ENCODE measurements around the gene OLAH. TPM values are rescaled to one million over a fixed set of nuclear protein-coding genes. Genes with fewer than 3 reads are reported as not detected.
"Not testable (repeated sequence)": the region's sequence is repeated elsewhere in the genome, so short reads cannot be mapped to it uniquely, and the experiment has no call there.

The OLAH gene
- total RNA-seq (10 to 100 TPM in 1 of 2 donors, 1 to 10 TPM in 1; 6.1 to 11.1 TPM), polyA plus RNA-seq (ENCODE audit: insufficient read depth, low read depth, low replicate concordance) (50.6 TPM)
- long read RNA-seq, donor 1: 0 reads
- long read RNA-seq, donor 2: 0 reads

DNA sequence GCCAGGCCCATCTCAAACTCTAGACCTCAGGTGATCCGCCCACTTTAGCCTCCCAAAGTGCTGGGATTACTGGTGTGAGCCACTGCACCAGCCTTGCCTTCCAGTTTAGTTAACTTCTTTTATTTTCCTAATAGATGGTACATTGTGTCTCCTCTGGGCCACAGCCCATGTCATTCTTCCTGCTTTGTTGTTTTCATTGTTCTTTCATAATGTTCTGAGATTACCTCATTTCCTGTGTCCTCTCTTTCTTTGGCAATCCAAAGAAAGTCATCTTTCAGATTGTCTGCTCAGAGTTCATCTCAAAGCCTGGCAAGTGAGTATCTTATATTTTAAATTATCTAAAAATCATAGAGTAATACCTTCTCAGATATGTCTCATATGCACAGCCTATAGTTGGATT, at the start of gene OLAH:
Gene OLAH, plus strand, starts transcription at position 270 of the 400 bp plus-strand sequence. CDS start 3,346 bp downstream, outside the sequence.
- DNase-seq: no peak
- Histone ChIP-seq H3K27ac (no peak within 1 kb of the TSS), H3K4me1 (no peaks in the 10 kb centered on the region), H3K4me3 (no peak within 1 kb of the TSS), H3K9me3 (no peaks in the 10 kb centered on the region), H3K36me3 (ENCODE audit: low read depth, missing control alignments) (no peaks in the 10 kb centered on the region), H3K27me3 (no peaks in the 10 kb centered on the region)
- intact Hi-C loops (cut with DNase I; ENCODE audit: low total_unique reads): no loop called here
- WGBS, 2 donors: 100% methylated on average over 1 of the region's 1 CpG
- TF ChIP-seq, protein P1, sequence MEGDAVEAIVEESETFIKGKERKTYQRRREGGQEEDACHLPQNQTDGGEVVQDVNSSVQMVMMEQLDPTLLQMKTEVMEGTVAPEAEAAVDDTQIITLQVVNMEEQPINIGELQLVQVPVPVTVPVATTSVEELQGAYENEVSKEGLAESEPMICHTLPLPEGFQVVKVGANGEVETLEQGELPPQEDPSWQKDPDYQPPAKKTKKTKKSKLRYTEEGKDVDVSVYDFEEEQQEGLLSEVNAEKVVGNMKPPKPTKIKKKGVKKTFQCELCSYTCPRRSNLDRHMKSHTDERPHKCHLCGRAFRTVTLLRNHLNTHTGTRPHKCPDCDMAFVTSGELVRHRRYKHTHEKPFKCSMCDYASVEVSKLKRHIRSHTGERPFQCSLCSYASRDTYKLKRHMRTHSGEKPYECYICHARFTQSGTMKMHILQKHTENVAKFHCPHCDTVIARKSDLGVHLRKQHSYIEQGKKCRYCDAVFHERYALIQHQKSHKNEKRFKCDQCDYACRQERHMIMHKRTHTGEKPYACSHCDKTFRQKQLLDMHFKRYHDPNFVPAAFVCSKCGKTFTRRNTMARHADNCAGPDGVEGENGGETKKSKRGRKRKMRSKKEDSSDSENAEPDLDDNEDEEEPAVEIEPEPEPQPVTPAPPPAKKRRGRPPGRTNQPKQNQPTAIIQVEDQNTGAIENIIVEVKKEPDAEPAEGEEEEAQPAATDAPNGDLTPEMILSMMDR (IDR thresholded peaks at IDR 0.05): no peak
- TF ChIP-seq POLR2A (IDR thresholded peaks at IDR 0.05): no peak

DNA sequence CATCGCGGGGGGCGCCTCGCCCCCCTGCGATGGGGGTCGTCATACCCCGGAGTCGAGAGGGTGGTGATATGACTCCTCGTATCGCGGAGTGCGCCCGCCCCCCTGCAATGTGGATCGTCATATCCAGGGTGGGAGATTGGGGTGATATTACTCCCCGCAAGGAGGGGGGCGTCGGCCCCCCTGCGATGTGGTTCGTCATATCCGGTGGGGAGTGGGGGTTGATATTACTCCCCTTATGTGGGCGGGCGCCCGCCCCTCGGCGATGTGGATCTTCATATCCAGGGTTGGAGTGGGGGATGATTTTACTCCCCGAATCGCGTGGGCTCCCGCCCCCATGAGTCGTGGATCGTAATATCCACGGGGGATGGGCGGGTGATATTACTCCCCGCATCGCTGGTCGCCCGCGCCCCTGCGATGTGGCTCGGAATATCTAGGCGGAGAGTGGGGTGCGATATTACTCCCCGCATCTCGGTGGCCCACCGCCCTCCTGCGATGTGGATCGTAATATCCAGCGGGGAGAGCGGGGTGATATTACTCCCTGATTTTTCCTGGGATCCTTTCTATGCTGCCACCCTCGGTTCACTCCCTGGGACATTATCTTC, 47.7 kb upstream of the OLAH start:
- intact Hi-C loops (cut with DNase I; ENCODE audit: low total_unique reads): no loop called here
- no peak for DNase-seq
- no peaks in the 10 kb centered on the region for H3K36me3 ChIP-seq (ENCODE audit: low read depth, missing control alignments)
- no peaks in the 10 kb centered on the region for H3K9me3 ChIP-seq
- H3K27me3 ChIP-seq: no peaks in the 10 kb centered on the region
- peak overlapping the region; percentile 29 to 31 for H3K4me3 ChIP-seq
- WGBS, 2 donors: 72 to 73% methylated on average over 42 to 50 of the region's 50 CpGs
- no peak overlapping the region for H3K27ac ChIP-seq
- H3K4me1 ChIP-seq: no peaks in the 10 kb centered on the region
- no peak for TF ChIP-seq POLR2A (IDR thresholded peaks at IDR 0.05)
- TF ChIP-seq, protein P1 (IDR thresholded peaks at IDR 0.05): no peak

DNA sequence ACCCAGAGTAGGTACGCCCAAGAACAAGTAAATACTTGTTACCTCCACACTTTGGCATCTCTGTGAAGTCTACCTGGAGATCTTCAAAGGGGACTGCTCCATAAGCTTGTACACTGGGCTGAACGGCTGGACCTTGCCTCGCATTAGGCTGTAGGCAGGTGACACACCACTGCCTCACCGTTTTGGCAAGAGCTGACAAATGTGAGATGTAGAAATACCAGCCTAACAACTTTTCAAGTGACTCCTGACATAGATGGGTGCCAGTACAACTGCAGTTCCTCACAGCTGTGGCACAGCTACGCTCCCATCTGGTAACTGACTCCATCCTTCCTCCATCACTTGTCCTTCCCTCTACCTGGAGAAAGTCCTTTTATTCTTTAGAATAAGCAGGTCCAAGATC, 30.2 kb upstream of the OLAH start:
- H3K36me3 ChIP-seq (ENCODE audit: low read depth, missing control alignments); H3K4me1 ChIP-seq; DNase-seq; H3K27ac ChIP-seq; intact Hi-C loops (cut with DNase I; ENCODE audit: low total_unique reads); H3K9me3 ChIP-seq; H3K4me3 ChIP-seq; H3K27me3 ChIP-seq: not testable (repeated sequence)
- 81 to 82% methylated on average over 5 of the region's 5 CpGs for WGBS, 2 donors

DNA sequence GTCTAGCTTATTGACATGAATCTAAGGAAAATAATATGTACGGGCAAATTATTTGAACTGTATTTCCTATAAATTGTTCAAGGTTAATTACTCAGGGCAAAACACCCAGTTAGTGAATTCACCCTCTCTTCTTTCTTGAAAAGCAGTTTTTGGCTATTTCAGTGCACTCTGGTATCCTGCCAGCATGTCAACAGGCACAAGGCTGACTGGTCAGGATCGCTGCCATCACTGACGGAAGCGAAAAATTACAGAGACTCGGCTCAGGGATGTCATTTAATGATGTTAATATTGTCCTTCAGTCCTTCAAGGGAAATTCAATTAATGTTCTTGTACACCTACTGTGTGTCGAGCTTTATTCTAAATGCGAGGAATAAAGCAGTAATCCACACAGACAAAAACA, 28.3 kb upstream of the OLAH start:
- Histone ChIP-seq H3K9me3 (no peaks in the 10 kb centered on the region), H3K4me1 (no peaks in the 10 kb centered on the region), H3K27me3 (no peaks in the 10 kb centered on the region), H3K4me3 (no peak overlapping the region), H3K36me3 (ENCODE audit: low read depth, missing control alignments) (no peaks in the 10 kb centered on the region), H3K27ac (no peak overlapping the region)
- intact Hi-C loops (cut with DNase I; ENCODE audit: low total_unique reads): no loop called here
- DNase-seq: no peak
- no peak for TF ChIP-seq POLR2A (IDR thresholded peaks at IDR 0.05)
- TF ChIP-seq, protein P1 (IDR thresholded peaks at IDR 0.05): no peak
- 84% methylated on average over 7 of the region's 7 CpGs for WGBS, 2 donors

DNA sequence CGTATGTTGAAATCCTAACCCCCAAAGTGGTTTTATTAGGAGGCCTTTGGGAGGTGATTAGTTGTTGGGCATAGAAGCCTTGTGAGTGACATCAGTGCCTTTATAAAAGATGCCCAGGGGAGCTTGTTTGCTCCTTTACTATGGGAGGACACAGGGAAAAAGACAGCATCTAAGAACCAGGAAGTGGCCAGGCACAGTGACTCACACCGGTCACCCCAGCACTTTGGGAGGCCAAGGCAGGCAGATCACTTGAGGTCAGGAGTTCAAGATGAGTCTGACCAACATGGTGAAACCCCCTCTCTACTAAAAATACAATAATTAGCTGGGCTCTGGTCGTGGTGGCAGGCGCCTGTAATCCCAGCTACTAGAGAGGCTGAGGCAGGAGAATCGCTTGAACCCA, 22.8 kb upstream of the OLAH start:
- H3K27me3 ChIP-seq; DNase-seq; H3K4me3 ChIP-seq; H3K4me1 ChIP-seq; H3K9me3 ChIP-seq; intact Hi-C loops (cut with DNase I; ENCODE audit: low total_unique reads); H3K36me3 ChIP-seq (ENCODE audit: low read depth, missing control alignments); H3K27ac ChIP-seq: not testable (repeated sequence)
- 76 to 86% methylated on average over 2 to 5 of the region's 5 CpGs for WGBS, 2 donors

DNA sequence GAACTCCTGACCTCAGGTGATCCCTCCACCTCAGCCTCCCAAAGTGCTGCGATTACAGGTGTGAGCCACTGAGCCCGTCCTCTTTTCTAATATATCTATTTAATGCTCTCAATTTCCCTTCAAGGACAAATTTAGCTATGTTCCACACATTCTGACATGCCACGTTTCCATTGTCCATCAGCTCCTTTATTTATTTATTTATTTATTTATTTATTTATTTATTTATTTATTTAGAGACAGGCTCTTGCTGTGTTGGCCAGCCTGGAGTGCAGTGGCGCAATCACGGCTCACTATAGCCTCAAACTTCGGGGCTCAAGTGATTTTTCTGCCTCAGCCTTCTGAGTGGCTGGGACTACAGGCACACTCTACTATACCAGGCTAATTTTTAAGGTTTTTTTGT, 20.7 kb upstream of the OLAH start:
- H3K27ac ChIP-seq; H3K27me3 ChIP-seq; intact Hi-C loops (cut with DNase I; ENCODE audit: low total_unique reads); H3K4me3 ChIP-seq; H3K9me3 ChIP-seq; DNase-seq; H3K36me3 ChIP-seq (ENCODE audit: low read depth, missing control alignments): not testable (repeated sequence)
- 86 to 91% methylated on average over 6 of the region's 6 CpGs for WGBS, 2 donors
- H3K4me1 ChIP-seq: peaks cover 10% of the 10 kb centered on the region

DNA sequence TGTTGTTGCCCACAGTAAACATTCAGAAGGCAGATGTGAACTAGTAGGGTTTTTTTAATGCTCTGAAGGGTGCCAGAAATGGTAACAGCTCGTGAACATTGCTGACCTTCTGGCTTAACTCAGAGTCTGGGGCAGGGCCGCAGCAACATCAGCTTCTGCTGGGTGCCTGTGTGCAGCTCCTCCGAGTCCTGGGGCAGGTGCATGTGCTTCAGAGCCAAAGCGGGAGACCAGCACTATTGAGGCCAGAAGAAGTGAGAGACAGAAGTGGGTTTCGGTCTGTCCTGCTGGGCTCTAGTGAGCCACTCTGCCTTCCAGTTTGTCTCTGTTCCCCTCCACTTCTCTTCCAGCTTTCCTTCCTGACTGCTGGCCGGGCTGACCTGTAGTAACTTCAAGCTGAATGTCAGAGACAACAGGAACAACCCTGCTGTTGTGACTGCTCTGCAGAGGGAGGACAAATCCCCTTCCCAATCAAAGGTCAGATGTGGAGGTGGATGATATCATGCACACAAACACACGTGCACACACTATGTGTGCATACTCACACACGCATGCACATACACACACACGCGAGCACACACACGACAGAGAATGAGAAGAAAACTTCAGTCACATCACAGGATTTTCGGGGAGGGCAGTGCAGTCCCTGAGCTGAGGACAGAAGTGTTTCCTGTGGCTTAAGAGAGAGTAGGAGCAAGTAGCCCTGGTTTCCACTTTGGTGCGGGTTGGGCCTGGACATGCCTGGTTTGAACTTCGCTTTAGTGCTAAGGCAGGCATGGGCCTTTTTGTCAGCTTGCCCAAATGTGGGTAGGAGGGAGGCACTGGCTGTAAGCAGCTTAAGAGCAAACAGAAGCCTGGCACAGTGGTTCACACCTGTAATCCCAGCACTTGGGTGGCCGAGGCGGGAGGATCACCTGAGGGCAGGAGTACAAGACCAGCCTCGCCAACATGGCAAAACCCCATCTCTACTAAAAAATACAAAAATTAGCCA, 19.4 kb upstream of the OLAH start:
- H3K27me3 ChIP-seq; H3K9me3 ChIP-seq; DNase-seq; H3K27ac ChIP-seq; H3K36me3 ChIP-seq (ENCODE audit: low read depth, missing control alignments); H3K4me3 ChIP-seq; intact Hi-C loops (cut with DNase I; ENCODE audit: low total_unique reads): not testable (repeated sequence)
- H3K4me1 ChIP-seq: peaks cover 10% of the 10 kb centered on the region
- 82 to 84% methylated on average over 14 to 16 of the region's 17 CpGs for WGBS, 2 donors

DNA sequence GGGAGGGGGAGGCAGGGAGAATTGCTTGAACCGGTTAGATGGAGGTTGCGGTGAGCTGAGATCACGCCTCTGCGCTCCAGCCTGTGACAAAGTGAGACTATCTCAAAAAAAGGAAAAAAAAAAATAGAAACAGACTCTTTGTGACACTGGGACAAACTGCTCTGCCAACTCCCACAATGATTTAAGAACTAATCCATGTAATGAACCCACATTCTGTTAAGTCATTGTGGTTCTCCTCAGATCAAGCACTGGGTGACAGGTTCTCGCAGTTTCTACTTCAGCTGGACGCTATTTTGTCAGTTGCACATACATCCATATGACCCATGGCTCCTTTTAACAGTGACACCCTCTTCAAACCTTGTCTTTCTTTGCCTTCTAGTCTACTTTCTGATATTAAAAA, 18.7 kb upstream of the OLAH start:
- H3K36me3 ChIP-seq (ENCODE audit: low read depth, missing control alignments); H3K9me3 ChIP-seq; H3K4me3 ChIP-seq; intact Hi-C loops (cut with DNase I; ENCODE audit: low total_unique reads); H3K27ac ChIP-seq; DNase-seq; H3K27me3 ChIP-seq: not testable (repeated sequence)
- H3K4me1 ChIP-seq: peaks cover 10% of the 10 kb centered on the region
- 75 to 80% methylated on average over 6 of the region's 6 CpGs for WGBS, 2 donors

Measured in testis (tissue), 5 donors.